ENCODE data around the gene LAMA3.

Gene LAMA3

GRCh38 chr18:23668731-23669130 is 20.5 kb upstream of the LAMA3 start:
- DNase-seq (ENCODE audit: low spot score) = peak; percentile 46

DNA sequence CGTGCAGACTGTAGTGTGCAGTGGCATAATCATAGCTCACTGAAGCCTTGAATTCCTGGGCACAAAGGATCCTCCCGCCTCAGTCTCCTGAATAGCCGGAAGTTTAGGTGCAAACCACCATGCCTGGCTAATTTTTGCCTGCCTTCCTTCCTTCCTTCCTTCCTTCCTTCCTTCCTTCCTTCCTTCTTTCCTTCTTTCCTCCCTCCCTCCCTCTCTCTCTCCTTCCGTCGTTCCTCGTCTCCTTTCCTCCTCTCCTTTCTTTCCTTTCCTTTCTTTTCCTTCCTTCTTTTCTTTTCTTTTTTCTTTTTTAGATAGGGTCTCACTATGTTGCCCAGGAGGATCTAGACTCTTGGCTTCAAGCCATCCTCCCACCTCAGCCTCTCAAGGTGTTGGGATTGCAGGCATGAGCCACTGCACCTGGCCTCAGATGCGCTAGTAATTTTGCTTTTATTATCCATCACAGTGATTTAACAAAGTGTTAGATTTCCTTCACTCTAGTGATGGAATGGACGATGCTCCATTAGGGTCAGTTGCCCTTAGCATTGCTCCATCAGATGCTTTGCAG is 20.0 kb upstream of the LAMA3 start:
- DNase-seq (ENCODE audit: low spot score) = no peak

DNA sequence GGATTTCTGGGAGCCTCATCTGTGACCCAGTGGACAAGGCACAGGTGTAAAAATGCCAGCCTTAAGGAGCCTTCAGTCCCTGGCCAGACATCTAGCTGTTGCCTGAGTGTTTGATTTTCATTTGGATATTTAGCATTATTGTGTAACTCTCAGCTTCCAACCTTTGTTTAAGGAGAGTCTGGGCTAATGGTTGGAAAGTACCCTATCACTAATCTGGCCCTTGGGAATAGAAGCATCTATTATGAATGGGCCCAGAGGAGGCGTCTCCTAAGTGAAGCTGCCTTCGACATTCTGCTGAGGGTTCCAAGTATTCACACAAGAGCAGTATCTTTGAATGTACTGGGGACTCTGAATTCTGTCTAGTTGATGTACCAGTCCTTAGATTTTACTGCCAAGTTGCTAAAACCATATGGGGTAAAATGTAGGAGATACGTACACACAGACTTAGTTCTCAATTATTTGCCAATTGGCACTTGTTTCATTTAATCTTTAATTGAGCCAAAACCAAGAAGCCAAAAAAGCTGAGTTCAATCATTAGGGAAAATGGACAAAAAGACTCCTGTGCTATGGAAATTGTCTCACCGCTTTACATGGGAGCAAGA is 19.3 kb upstream of the LAMA3 start:
- DNase-seq (ENCODE audit: low spot score) = no peak

DNA sequence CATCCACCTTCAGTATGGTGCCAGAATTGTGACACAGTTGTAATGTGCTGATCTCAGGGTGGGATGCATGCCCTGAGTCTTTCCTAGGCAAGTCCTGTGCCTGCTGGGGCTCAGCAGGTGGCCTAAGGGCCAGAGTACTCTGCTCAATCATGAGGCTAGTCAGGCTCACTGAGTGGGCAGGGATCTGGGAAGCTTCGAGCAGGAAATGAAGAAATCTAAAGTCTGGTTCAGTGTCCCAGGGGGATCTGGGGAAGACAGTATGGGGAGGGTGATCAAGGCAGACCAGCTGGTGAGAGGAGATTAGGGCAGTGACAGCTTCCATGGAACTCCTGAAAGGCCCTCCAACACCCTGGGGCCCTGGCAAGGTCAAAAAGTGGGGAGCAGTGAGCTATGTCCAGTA is 17.7 kb upstream of the LAMA3 start:
- DNase-seq (ENCODE audit: low spot score) = no peak

- DNase-seq (ENCODE audit: low spot score) = no peak
These were observed 15.5 kb upstream of the LAMA3 start for GRCh38 chr18:23673725-23674124.

DNA sequence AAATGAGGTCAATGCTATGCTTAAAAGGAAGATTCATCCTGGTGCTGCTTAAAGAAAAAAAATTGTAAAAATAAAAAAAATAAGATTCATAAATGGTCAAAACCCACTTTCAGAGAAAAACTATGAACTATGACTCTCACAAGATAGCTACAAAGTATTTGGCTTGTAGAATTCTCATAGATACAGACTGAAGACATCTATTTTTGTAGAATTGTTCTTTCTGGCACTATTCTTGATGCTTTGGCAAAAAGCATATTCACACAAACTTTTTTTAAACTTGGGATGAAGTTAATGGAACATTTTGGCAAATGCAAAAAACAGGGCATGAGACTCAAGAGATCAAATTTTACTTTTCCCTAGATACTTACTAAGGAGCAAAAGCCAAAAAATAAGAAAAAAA is 14.0 kb upstream of the LAMA3 start:
- no peak for DNase-seq (ENCODE audit: low spot score)

DNA sequence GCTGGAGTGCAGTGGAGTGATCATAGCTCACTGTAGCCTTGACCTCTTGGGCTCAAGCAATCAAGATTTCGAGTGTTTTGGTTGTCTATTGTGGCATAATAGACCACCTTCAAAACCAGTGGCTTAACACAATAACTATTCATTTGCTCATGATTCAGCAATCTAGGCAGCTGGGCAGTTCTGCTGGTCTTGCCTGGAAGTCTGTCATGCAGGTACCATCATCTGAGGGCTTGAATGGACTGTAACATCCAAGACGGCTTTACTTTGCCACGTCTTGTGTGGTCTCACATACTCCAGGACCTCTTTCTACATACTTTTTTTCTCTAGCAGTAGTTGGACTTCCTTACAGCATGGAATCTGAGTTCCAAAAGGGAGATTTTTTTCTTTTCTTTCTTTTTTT is 13.4 kb upstream of the LAMA3 start:
- DNase-seq (ENCODE audit: low spot score) = no peak

DNA sequence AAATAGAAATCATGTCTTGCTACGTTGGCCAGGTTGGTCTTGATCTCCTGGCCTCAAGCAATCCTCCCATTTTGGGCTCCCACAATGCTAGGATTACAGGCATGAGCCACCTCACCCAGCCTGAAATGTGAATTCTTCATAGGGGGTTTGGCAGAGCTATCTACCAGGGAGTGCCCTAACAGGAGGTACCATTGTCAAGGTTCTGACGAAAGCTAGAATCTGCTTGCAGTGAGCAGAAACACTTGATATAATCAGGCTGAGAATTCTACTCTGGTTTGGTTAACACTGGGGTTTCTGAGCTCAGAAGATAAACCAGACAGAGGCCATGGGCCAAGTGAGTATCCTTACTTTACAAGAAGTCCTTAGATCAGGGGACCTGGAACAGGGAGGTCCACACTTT is 7.2 kb upstream of the LAMA3 start:
- DNase-seq (ENCODE audit: low spot score) = no peak

GRCh38 chr18:23682472-23682871 is 6.8 kb upstream of the LAMA3 start:
- DNase-seq (ENCODE audit: low spot score) = no peak

DNA sequence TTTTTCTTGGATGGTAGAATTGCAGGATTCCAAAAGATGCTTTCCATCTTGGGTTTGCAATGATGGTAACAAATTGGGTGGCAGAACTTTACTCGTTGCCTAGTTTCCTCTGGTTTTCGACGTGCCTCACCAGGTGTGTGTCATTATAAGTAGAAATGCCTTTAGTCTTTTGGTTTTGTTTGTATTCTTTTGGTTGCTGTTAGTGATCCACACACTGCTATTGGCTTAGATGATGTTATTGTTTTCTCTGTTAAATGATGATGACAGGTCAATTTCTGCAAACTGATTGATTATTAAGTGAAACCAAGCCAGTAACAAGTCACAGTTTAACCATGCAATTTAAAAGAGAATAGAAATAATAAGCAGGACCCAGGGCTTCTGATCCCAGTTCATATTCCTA is 6.1 kb upstream of the LAMA3 start:
- DNase-seq (ENCODE audit: low spot score) = no peak

GRCh38 chr18:23683671-23684070 is 5.6 kb upstream of the LAMA3 start:
- DNase-seq (ENCODE audit: low spot score) = no peak

GRCh38 chr18:23684515-23685197 is 4.6 kb upstream of the LAMA3 start:
- peak; percentile 86 for DNase-seq (ENCODE audit: low spot score)

GRCh38 chr18:23688528-23688927 is 725 bp upstream of the LAMA3 start:
- DNase-seq (ENCODE audit: low spot score) = no peak

GRCh38 chr18:23689616-23690504 is 607 bp downstream of the LAMA3 start:
- DNase-seq (ENCODE audit: low spot score) = no peak

- no peak for DNase-seq (ENCODE audit: low spot score)
These were observed 1.3 kb downstream of the LAMA3 start for GRCh38 chr18:23690505-23691068.

DNA sequence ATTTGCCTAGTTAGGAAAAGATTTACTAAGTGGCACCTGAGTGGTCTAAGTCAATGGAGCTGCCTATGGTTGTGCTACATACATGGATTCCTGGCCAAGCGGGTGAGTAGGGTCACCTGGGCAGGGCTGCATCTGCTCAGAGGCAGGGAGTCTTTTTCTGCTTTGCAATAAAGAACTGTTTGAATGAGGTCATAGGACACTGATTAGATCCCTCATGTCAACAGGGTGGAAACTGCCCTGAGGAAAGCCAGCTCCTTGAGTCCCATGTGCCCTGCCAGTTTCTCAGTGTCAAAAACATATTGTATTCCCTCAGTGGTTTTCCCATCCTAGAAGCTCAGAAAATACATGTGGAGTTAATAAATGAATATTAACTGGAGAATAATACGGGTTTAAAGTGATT is 4.6 kb downstream of the LAMA3 start:
- no peak for DNase-seq (ENCODE audit: low spot score)

DNA sequence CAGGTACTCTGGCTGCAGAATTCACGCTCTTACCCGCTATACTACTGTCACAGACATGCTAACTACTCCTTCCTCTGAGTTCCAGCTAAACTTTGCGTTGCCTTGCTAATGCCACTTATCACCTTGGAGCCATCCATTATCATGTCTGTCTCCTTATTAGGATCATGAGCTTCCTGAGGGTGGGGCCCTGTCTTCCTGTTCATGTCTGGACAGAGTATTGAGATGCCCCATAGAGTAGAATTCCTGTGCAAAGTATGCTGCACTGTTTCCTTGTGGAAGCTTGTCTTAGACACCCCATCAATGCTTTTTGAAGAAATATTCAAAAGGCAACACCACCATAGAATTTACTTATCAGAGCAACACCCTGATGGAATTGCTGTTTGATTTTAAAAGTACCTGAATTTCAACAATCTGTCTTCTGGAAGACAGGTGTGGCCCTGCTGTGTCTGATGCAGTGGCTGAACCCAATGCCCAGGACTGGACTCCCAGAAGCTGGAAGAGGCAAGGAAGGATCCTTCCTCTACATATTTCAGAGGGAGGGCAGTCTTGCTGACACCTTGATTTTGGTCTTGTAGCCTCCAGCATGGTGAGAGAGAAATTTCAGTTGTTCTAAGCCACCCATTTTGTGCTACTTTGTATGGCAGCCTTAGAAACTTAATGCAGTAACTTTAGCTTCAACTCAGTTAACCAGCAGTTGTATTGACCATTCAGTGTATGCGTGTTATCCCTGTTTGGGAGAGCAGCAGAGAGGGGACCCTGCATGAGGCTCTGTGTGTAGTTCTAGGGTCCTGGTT is 5.6 kb downstream of the LAMA3 start:
- no peak for DNase-seq (ENCODE audit: low spot score)

DNA sequence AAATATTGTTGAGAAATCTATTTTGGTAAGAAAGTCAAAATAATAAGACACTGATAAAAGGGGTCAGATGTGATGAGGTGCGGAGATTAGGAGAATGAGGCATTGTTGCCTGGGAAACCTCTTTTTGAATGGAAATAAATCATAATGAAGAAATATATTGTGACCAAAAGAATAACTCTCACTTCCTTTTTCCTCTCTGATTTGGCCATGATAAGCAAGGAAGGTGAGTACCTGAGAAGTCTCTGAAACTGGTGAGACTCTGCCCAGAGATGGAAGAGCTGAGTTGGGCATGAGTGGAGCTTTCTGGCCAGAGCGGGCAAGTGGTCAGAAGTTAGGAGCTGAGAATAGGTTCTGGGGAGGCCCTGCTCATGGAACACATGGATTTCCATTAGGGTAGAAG is 11.8 kb downstream of the LAMA3 start:
- no peak for DNase-seq (ENCODE audit: low spot score)

GRCh38 chr18:23701544-23702064 is 12.4 kb downstream of the LAMA3 start:
- DNase-seq (ENCODE audit: low spot score) = no peak

DNA sequence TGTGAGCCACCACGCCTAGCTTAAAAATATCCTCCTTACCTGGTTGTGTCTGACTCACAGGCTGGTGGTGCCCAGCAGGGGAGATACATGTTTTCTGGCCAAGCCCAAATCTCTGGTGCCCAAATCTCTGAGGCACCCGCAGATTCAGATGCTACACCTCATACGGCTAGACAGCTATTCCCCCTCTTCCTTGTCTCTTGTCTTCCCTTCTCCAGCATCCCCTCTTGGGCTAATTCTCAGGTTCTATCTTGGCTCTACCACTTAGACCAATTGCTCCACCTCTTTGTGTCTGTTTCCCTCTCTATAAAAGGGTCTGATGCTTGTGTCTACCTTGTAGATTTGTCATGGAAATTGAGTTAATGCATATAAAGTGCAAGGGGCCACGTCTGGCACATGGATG is 13.4 kb downstream of the LAMA3 start:
- no peak for DNase-seq (ENCODE audit: low spot score)
